Rectal smooth muscle tissue (tissue), 1 donor: ENCODE measurements around the gene C6orf120.

Source experiments
- H3K27ac ChIP-seq: one replicate; pipeline ENCODE4 v1.7.0; 2013; ENCODE audit warnings: low read depth, low read length, inconsistent platforms
- H3K27me3 ChIP-seq: one replicate; pipeline ENCODE4 v1.7.0; 2013; ENCODE audit warnings: low read length; ENCODE audit not compliant: control insufficient read depth, insufficient read depth
- H3K36me3 ChIP-seq: one replicate; pipeline ENCODE4 v1.7.0; 2013; ENCODE audit warnings: low read length; ENCODE audit not compliant: control insufficient read depth, insufficient read depth
- H3K4me1 ChIP-seq: one replicate; pipeline ENCODE4 v1.7.0; 2013; ENCODE audit warnings: low read length; ENCODE audit not compliant: control insufficient read depth, insufficient read depth
- H3K4me3 ChIP-seq: one replicate; pipeline ENCODE4 v1.7.0; 2013; ENCODE audit warnings: low read length
- H3K9ac ChIP-seq: one replicate; pipeline ENCODE4 v1.7.0; 2013; ENCODE audit warnings: low read length

The C6orf120 gene

GRCh38 chr6:169665289-169665688, 36.6 kb upstream of the C6orf120 start:
- H3K4me1 ChIP-seq: no peaks in the 10 kb centered on the region
- peaks cover 11% of the 10 kb centered on the region for H3K36me3 ChIP-seq
- H3K9ac ChIP-seq: no peak overlapping the region
- no peaks in the 10 kb centered on the region for H3K27me3 ChIP-seq
- no peak overlapping the region for H3K4me3 ChIP-seq
- no peak overlapping the region for H3K27ac ChIP-seq

- Histone ChIP-seq H3K4me3 (no peak overlapping the region), H3K36me3 (peaks cover 12% of the 10 kb centered on the region), H3K27ac (no peak overlapping the region), H3K4me1 (no peaks in the 10 kb centered on the region), H3K27me3 (no peaks in the 10 kb centered on the region), H3K9ac (no peak overlapping the region)
Observed at GRCh38 chr6:169666441-169666840, 35.5 kb upstream of the C6orf120 start.

DNA sequence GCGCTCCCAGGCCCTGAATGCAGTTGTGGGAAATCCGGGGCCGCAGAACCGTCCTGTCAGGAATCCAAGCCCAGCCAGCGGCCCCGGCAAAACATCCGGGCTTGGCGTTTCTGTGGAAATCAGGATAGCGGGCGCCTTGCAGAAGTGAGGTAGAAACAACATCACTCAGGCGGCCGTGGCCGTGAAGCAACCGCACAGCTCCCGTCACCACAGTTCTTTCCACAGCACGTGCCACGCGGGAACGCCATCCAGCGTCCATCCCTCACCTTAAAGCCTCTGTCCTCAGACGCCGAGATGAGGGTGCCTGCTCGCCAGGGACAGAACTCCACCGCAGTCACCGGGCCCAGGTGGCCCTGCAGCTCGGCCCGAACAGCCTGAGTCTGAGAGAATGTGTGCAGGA, 34.2 kb upstream of the C6orf120 start:
- Histone ChIP-seq H3K4me3 (no peak overlapping the region), H3K36me3 (peaks cover 14% of the 10 kb centered on the region), H3K27ac (no peak overlapping the region), H3K9ac (no peak overlapping the region), H3K27me3 (no peaks in the 10 kb centered on the region), H3K4me1 (no peaks in the 10 kb centered on the region)

DNA sequence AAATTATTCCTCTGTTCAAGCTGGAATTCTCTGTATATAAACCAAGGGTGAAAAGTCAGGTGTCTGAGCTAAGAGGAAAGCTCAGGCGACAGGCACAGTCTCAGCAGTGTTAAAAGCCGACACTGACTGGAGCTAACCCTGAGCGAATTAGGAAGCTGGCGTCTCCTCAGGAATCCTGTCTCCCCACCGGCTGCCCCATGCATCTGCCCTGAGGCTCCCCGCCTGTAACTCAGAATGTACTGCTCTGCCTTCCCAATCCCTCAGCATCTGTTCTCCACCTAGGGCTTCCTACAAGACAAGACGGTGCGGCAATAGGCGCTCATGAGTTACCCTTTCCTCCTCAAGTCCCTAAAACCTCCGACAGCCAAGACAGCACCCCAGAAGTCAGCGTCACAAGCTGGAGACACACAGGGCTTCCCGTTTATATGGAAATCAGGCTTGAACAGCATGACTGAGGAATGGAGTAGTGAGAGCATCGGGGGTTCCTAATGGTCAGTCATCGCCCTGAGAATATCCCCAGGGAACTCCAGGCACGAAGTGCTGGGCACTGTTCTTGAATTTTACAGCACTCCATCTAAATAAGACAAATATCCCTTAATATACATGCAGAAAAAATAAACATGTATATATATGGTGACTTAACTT, 33.6 kb upstream of the C6orf120 start:
- no peaks in the 10 kb centered on the region for H3K4me1 ChIP-seq
- H3K4me3 ChIP-seq: no peak overlapping the region
- no peaks in the 10 kb centered on the region for H3K27me3 ChIP-seq
- no peak overlapping the region for H3K27ac ChIP-seq
- no peak overlapping the region for H3K9ac ChIP-seq
- H3K36me3 ChIP-seq: peaks cover 14% of the 10 kb centered on the region

GRCh38 chr6:169669147-169669546, 32.8 kb upstream of the C6orf120 start:
- no peak overlapping the region for H3K4me3 ChIP-seq
- no peak overlapping the region for H3K27ac ChIP-seq
- H3K9ac ChIP-seq: no peak overlapping the region
- H3K4me1 ChIP-seq: no peaks in the 10 kb centered on the region
- no peaks in the 10 kb centered on the region for H3K27me3 ChIP-seq
- H3K36me3 ChIP-seq: peaks cover 11% of the 10 kb centered on the region

DNA sequence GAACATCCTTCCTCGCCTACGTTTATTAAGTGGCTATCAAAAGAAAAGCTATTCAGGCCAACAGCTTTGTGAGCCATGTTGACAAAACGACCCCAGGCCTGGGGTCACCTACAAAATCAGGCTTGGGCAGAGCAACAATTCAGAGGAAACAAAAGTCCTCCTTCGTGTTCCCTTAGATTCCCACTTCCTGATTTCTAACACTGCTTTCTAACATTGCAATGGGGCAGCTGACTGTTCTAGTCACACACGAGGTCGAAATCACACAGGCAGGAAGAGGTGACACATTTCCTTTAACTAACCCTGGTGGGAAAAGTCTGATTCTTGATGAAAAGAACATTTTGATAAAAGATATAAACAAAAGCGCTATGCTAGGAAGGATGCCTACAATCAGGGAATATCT, 32.0 kb upstream of the C6orf120 start:
- no peak overlapping the region for H3K27ac ChIP-seq
- no peaks in the 10 kb centered on the region for H3K27me3 ChIP-seq
- H3K9ac ChIP-seq: no peak overlapping the region
- H3K4me1 ChIP-seq: no peaks in the 10 kb centered on the region
- H3K36me3 ChIP-seq: peaks cover 8% of the 10 kb centered on the region
- no peak overlapping the region for H3K4me3 ChIP-seq

- peaks cover 6% of the 10 kb centered on the region for H3K36me3 ChIP-seq
Observed at GRCh38 chr6:169671563-169671962, 30.4 kb upstream of the C6orf120 start.

DNA sequence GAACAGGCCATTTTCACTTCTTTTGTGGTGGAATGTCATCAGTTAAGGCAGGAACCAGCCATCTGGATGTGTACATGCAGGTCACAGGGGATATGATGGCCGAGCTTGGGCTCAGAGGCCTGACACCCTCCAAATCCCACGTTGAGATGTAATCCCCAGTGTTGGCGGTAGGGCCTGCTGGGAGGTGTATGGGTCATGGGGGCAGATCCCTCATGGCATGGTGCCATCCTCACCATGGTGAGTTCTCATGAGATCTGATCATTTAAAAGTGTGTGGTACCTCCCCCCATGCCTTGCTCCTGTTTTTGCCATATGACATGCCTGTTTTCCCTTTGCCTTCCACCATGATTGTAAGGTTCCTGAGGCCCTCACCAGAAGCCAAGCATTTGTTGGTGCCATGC, 26.9 kb upstream of the C6orf120 start:
- Histone ChIP-seq H3K4me3 (no peak overlapping the region), H3K36me3 (peaks cover 8% of the 10 kb centered on the region), H3K4me1 (no peaks in the 10 kb centered on the region), H3K27ac (no peak overlapping the region), H3K27me3 (no peaks in the 10 kb centered on the region), H3K9ac (no peak overlapping the region)

More at GRCh38 chr6:169671563-169671962, 30.4 kb upstream of the C6orf120 start:
- Histone ChIP-seq H3K27me3 (no peaks in the 10 kb centered on the region), H3K9ac (no peak overlapping the region), H3K4me3 (no peak overlapping the region), H3K4me1 (no peaks in the 10 kb centered on the region), H3K27ac (no peak overlapping the region)

GRCh38 chr6:169677096-169677495, 24.8 kb upstream of the C6orf120 start:
- Histone ChIP-seq H3K9ac (no peak overlapping the region), H3K4me3 (no peak overlapping the region), H3K4me1 (no peaks in the 10 kb centered on the region), H3K27me3 (no peaks in the 10 kb centered on the region), H3K27ac (no peak overlapping the region), H3K36me3 (peaks cover 4% of the 10 kb centered on the region)

DNA sequence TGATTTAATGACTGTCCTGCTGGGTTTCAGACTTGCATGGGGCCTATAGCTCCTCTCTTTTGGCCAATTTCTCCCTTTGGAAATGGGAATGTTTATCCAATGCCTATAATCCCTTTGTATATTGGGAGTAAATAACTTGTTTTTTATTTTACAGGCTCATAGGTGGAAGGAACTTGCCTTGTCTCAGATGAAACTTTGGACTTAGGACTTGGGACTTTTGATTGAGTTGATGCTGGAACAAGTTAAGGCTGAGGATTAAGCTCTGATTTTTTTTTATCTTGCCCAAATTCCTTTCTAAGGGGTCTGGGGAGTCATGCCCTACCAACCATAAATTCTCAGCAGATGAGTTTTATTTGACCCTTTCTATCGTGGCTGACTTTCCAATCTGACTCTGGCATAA, 23.6 kb upstream of the C6orf120 start:
- no peaks in the 10 kb centered on the region for H3K4me1 ChIP-seq
- no peak overlapping the region for H3K27ac ChIP-seq
- H3K36me3 ChIP-seq: peaks cover 4% of the 10 kb centered on the region

DNA sequence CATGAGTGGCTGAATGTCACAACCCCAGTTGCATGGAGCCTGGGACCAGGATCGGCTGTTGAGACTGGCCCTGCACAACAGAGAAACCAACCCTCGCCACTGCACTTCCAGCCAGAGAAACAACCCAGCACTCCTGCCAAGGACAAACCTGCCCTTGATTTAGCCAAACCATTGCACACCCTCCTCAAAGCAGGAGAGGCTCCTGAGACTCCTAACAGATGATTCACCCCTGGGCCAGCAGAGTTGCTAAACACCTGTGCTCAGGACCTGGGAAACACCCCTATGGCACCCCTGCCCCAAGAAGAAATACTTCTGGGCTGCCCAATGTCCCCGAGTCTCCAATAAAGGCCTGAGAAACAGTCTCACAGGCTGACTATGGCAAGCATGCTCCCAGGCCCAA, 17.9 kb upstream of the C6orf120 start:
- Histone ChIP-seq H3K27ac (no peak overlapping the region), H3K36me3 (peaks cover 7% of the 10 kb centered on the region), H3K27me3 (no peaks in the 10 kb centered on the region)

More for the DNA sequence above, 23.6 kb upstream of the C6orf120 start:
- H3K27me3 ChIP-seq: no peaks in the 10 kb centered on the region
- no peak overlapping the region for H3K9ac ChIP-seq
- no peak overlapping the region for H3K4me3 ChIP-seq

DNA sequence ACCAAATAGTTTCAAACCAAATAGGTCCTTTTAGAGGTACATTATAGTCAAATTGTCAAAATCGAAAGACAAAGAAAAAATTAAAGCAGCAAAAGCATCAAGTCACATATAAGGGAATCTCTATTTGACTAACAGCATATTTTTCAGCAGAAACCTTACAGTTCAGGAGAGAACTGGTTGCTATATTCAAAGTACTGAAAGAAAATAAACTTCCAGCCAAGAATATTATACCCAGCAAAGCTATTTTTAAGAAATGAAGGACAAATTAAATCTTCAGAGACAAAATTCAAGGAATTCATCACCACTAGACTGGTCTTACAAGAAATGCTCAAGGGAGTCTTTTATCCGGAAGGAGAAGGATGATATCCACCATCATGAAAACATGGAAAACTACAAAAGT, 16.1 kb upstream of the C6orf120 start:
- H3K9ac ChIP-seq: no peak overlapping the region
- H3K4me1 ChIP-seq: no peaks in the 10 kb centered on the region
- H3K36me3 ChIP-seq: peaks cover 3% of the 10 kb centered on the region
- no peak overlapping the region for H3K27ac ChIP-seq
- no peaks in the 10 kb centered on the region for H3K27me3 ChIP-seq
- H3K4me3 ChIP-seq: no peak overlapping the region

More for the DNA sequence above, 17.9 kb upstream of the C6orf120 start:
- Histone ChIP-seq H3K4me1 (no peaks in the 10 kb centered on the region), H3K9ac (no peak overlapping the region), H3K4me3 (no peak overlapping the region)

DNA sequence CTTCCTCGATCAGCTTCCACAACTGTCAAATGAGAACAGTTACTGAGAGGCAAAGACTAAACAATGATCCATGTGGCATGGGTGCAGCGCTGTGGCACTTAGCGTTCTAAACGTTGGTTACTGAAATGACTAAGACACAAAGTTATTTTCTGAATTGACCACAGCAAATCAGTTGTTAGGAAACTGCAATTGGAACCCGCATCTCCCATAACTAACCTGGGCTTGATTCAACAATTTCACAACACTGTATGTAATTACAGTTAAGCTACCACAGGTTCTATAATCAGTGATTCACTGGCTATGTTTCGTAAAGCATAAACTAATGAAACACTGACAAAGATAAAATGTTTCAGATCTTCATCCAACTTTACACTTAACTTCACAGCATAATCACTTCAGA, 12.6 kb upstream of the C6orf120 start:
- H3K4me3 ChIP-seq: no peak overlapping the region
- no peak overlapping the region for H3K9ac ChIP-seq
- peaks cover 3% of the 10 kb centered on the region for H3K36me3 ChIP-seq
- H3K4me1 ChIP-seq: no peaks in the 10 kb centered on the region
- H3K27ac ChIP-seq: no peak overlapping the region
- H3K27me3 ChIP-seq: no peaks in the 10 kb centered on the region
